Measurements from ENCODE around the gene ZNRF3. TPM values are rescaled to one million over a fixed set of nuclear protein-coding genes. Genes with fewer than 3 reads are reported as not detected.

ZNRF3 gene
- polyA plus RNA-seq, 1 experiment, result 1.1 TPM

DNA sequence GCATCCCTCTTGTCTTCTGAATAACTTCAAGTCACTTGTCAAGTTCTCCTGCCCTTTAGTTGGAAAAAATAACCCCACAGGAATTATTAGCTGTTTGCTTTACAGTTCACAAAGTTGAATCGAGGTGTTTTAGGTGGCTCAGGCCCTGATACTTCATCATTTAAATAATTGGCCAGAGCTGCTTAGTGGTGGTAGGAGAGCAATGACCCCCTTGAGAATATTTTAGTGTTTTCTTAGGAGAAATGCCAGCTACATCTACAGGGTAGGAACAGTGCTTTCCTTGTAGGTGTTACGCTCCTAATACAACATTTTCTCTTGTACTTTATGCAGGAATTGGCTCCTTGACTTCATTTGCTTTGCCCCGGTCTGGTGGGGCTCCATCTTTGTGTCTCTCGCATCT, 105.1 kb downstream of the ZNRF3 start:
- no peaks in the 10 kb centered on the region for H3K36me3 ChIP-seq (ENCODE audit: control insufficient read depth, insufficient read depth, low read length)
- CTCF ChIA-PET, result no interaction called here
- POLR2A ChIA-PET, result no interaction called here

GRCh38 chr22:28989035-28989464, 105.7 kb downstream of the ZNRF3 start:
- TF ChIP-seq, protein P1, sequence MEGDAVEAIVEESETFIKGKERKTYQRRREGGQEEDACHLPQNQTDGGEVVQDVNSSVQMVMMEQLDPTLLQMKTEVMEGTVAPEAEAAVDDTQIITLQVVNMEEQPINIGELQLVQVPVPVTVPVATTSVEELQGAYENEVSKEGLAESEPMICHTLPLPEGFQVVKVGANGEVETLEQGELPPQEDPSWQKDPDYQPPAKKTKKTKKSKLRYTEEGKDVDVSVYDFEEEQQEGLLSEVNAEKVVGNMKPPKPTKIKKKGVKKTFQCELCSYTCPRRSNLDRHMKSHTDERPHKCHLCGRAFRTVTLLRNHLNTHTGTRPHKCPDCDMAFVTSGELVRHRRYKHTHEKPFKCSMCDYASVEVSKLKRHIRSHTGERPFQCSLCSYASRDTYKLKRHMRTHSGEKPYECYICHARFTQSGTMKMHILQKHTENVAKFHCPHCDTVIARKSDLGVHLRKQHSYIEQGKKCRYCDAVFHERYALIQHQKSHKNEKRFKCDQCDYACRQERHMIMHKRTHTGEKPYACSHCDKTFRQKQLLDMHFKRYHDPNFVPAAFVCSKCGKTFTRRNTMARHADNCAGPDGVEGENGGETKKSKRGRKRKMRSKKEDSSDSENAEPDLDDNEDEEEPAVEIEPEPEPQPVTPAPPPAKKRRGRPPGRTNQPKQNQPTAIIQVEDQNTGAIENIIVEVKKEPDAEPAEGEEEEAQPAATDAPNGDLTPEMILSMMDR (IDR thresholded peaks at IDR 0.05; ENCODE audit: insufficient read depth, low read depth, low read length), result no peak
- ChIA-PET POLR2A (no interaction called here), CTCF (interaction anchor here (1.1 to 1.2 kb wide), 2 partner anchors 21 to 52 kb away, joined by 3 to 5 read pairs; no protein-coding TSS in a partner anchor)
- DNase-seq (ENCODE audit: low read depth), result no peak
- Histone ChIP-seq H3K27me3 (ENCODE audit: control insufficient read depth, insufficient read depth, low read length) (no peaks in the 10 kb centered on the region), H3K36me3 (ENCODE audit: control insufficient read depth, insufficient read depth, low read length) (peaks cover 1% of the 10 kb centered on the region; the same call in 1 of the 2 replicates), H3K4me3 (ENCODE audit: low read depth, low read length) (no peak overlapping the region)

More for the DNA sequence above, 105.1 kb downstream of the ZNRF3 start:
- DNase-seq (ENCODE audit: low read depth), result no peak
- TF ChIP-seq, protein P1 (IDR thresholded peaks at IDR 0.05; ENCODE audit: insufficient read depth, low read depth, low read length), result no peak
- Histone ChIP-seq H3K4me3 (ENCODE audit: low read depth, low read length) (no peak overlapping the region), H3K27me3 (ENCODE audit: control insufficient read depth, insufficient read depth, low read length) (no peaks in the 10 kb centered on the region)

GRCh38 chr22:28989484-28989883, 106.1 kb downstream of the ZNRF3 start:
- Histone ChIP-seq H3K4me3 (ENCODE audit: low read depth, low read length) (no peak overlapping the region), H3K27me3 (ENCODE audit: control insufficient read depth, insufficient read depth, low read length) (no peaks in the 10 kb centered on the region), H3K36me3 (ENCODE audit: control insufficient read depth, insufficient read depth, low read length) (peaks cover 1% of the 10 kb centered on the region; the same call in 1 of the 2 replicates)
- ChIA-PET POLR2A (no interaction called here), CTCF (interaction anchor here (1.1 to 1.2 kb wide), 3 partner anchors 20 to 52 kb away, joined by 3 to 5 read pairs (median 3); no protein-coding TSS in a partner anchor)
- TF ChIP-seq, protein P1 (IDR thresholded peaks at IDR 0.05; ENCODE audit: insufficient read depth, low read depth, low read length), result no peak
- no peak for DNase-seq (ENCODE audit: low read depth)

DNA sequence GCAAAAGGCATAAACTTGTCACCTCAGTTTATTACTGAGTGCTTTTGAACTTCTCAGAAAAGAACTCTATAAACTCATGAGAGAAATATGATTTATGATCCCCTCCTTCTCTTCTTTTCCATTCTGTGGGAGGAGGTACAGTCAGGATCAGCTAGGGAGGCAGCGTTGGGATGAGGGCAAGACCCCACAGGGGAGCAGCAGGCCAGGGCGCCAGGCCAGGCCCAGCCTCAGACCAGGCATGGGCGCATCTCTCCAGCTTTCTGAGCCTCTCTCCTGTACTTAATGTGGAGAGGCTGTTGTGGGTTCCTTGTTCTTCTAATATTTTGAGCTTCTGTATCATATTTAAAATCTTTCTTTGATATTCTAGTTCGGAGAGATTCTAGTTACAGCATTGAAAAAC, 106.5 kb downstream of the ZNRF3 start:
- TF ChIP-seq, protein P1 (IDR thresholded peaks at IDR 0.05; ENCODE audit: insufficient read depth, low read depth, low read length), result no peak
- Histone ChIP-seq H3K27me3 (ENCODE audit: control insufficient read depth, insufficient read depth, low read length) (no peaks in the 10 kb centered on the region), H3K4me3 (ENCODE audit: low read depth, low read length) (no peak overlapping the region), H3K36me3 (ENCODE audit: control insufficient read depth, insufficient read depth, low read length) (peaks cover 1% of the 10 kb centered on the region; the same call in 1 of the 2 replicates)
- DNase-seq (ENCODE audit: low read depth), result no peak
- POLR2A ChIA-PET, result no interaction called here
- CTCF ChIA-PET, result interaction anchor here (1.1 to 1.2 kb wide), 3 partner anchors 20 to 51 kb away, joined by 3 to 5 read pairs (median 3); no protein-coding TSS in a partner anchor

DNA sequence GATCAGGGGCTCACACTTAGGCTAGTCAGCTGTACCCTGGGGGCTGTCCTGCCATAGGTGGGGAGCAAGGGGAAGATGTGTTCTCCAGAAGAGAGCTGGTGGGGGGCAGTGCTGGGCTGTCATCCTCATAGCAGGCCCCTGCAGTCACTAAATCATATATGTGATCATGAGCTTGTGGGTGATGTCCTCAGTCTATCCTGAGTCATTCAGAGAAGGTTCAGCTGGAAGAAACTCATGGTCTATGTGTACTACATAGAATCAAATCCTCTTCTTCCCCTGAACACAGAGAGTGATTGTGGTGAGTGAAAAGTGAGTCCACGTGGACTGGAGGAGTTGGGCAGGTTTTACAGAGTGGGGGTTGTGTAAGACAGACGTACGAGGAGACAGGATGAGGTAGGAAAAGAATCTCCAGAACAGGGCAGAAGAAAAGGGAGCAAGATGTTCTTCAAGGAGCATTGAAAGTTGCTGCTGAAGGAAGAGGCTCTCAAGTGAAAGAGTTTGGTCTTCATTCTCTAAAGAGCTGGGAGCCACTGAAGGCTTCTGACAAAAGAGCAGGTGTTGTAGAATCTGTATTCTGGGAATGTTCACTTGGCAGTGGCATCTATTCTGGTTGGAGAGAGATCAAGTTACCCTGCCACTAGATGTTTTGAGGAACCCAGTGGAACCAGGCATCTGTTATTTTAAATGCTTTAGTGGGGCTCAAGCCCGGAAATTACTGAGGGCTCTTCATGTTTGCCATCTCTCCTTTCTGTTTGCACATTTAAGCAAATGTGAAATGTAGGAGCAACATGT, 109.4 kb downstream of the ZNRF3 start:
- TF ChIP-seq, protein P1 (IDR thresholded peaks at IDR 0.05; ENCODE audit: insufficient read depth, low read depth, low read length), result no peak
- Histone ChIP-seq H3K27me3 (ENCODE audit: control insufficient read depth, insufficient read depth, low read length) (no peaks in the 10 kb centered on the region), H3K36me3 (ENCODE audit: control insufficient read depth, insufficient read depth, low read length) (peaks cover 1% of the 10 kb centered on the region; the same call in 1 of the 2 replicates), H3K4me3 (ENCODE audit: low read depth, low read length) (no peak overlapping the region)
- no peak for DNase-seq (ENCODE audit: low read depth)
- CTCF ChIA-PET, result no interaction called here
- POLR2A ChIA-PET, result no interaction called here

Measured in BJ (cell line).